Measurements from ENCODE around the gene TBC1D4. TPM values are rescaled to one million over a fixed set of nuclear protein-coding genes. Genes with fewer than 3 reads are reported as not detected.

TBC1D4 gene
- total RNA-seq, 1 experiment from 2014 or later: 5.5 TPM

DNA sequence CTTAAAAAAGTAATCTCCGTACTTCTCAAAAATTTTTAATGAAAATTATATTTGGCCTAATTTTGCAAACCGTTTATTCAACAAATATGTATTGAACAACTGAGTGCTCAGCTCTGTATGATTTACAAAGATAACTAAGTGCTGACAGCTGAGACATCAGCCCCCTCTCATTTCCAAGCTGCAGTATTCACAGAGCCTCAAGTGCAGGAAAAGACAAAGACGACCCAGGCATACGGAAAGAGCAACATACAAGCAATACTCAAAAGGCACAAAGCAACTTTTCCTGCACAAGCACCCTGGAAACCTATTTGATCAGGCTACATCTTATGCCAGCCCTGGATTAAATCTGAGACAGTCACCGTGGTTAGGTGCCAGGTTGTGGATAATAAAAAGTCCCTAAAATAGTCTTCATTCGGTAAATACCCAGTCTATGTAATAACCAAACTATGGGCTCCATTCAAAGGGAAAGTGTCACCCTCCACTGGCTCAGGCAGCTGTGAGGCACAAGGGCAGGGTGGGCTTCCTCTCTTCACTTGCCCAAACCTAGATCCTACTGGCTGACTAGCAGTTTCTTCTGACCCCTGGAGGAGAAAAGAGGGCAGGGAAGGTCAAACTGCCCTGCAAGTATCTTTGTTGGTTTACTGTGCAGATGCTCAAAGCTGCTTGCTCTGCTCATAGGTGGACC is 65.5 kb downstream of the TBC1D4 start:
- POLR2A ChIA-PET: no interaction called here
- BruUV-seq (replicated peaks): no TSS peak
- H3K9me3 ChIP-seq (ENCODE audit: control insufficient read depth, insufficient read depth, low read depth, low read length): no peaks in the 10 kb centered on the region
- CTCF ChIA-PET: no interaction called here
- TF ChIP-seq POLR2AphosphoS5 (IDR thresholded peaks at IDR 0.05; ENCODE audit: low read depth, low read length): no peak
- no peak for TF ChIP-seq SIN3A (IDR thresholded peaks at IDR 0.05; ENCODE audit: borderline replicate concordance, insufficient read depth, low read depth, low read length)
- TF ChIP-seq, protein P1, sequence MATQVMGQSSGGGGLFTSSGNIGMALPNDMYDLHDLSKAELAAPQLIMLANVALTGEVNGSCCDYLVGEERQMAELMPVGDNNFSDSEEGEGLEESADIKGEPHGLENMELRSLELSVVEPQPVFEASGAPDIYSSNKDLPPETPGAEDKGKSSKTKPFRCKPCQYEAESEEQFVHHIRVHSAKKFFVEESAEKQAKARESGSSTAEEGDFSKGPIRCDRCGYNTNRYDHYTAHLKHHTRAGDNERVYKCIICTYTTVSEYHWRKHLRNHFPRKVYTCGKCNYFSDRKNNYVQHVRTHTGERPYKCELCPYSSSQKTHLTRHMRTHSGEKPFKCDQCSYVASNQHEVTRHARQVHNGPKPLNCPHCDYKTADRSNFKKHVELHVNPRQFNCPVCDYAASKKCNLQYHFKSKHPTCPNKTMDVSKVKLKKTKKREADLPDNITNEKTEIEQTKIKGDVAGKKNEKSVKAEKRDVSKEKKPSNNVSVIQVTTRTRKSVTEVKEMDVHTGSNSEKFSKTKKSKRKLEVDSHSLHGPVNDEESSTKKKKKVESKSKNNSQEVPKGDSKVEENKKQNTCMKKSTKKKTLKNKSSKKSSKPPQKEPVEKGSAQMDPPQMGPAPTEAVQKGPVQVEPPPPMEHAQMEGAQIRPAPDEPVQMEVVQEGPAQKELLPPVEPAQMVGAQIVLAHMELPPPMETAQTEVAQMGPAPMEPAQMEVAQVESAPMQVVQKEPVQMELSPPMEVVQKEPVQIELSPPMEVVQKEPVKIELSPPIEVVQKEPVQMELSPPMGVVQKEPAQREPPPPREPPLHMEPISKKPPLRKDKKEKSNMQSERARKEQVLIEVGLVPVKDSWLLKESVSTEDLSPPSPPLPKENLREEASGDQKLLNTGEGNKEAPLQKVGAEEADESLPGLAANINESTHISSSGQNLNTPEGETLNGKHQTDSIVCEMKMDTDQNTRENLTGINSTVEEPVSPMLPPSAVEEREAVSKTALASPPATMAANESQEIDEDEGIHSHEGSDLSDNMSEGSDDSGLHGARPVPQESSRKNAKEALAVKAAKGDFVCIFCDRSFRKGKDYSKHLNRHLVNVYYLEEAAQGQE (IDR thresholded peaks at IDR 0.05; ENCODE audit: insufficient read depth in 1 of 2, low read depth in 2 of 2, low read length in 1 of 2): no peak
- TF ChIP-seq, protein P2, sequence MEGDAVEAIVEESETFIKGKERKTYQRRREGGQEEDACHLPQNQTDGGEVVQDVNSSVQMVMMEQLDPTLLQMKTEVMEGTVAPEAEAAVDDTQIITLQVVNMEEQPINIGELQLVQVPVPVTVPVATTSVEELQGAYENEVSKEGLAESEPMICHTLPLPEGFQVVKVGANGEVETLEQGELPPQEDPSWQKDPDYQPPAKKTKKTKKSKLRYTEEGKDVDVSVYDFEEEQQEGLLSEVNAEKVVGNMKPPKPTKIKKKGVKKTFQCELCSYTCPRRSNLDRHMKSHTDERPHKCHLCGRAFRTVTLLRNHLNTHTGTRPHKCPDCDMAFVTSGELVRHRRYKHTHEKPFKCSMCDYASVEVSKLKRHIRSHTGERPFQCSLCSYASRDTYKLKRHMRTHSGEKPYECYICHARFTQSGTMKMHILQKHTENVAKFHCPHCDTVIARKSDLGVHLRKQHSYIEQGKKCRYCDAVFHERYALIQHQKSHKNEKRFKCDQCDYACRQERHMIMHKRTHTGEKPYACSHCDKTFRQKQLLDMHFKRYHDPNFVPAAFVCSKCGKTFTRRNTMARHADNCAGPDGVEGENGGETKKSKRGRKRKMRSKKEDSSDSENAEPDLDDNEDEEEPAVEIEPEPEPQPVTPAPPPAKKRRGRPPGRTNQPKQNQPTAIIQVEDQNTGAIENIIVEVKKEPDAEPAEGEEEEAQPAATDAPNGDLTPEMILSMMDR (IDR thresholded peaks at IDR 0.05): no peak
- no peak for TF ChIP-seq TCF7L2 (IDR thresholded peaks at IDR 0.05; ENCODE audit: low read depth, low read length)
- peaks cover 3% of the 10 kb centered on the region; the same call in 1 of the 2 replicates for H3K4me1 ChIP-seq (ENCODE audit: control insufficient read depth, insufficient read depth, low read length)
- intact Hi-C loops (cut with micrococcal nuclease; ENCODE audit: unreplicated experiment): no loop called here
- ATAC-seq: no peak
- DNase-seq (ENCODE audit: low read depth, low spot score): no peak
- in situ Hi-C loops (cut with HindIII; ENCODE audit: low pct_unique_long_range_greater_than_20kb, low sequenced_read_pairs): no loop called here
- no peaks in the 10 kb centered on the region for H3K36me3 ChIP-seq (ENCODE audit: control insufficient read depth, insufficient read depth, low read length)
- H3K27ac ChIP-seq (ENCODE audit: low read length): no peak overlapping the region
- H3K27me3 ChIP-seq (ENCODE audit: control insufficient read depth, insufficient read depth, low read length): no peaks in the 10 kb centered on the region
- no peak overlapping the region for H3K4me3 ChIP-seq (ENCODE audit: low read depth in 2 of 2, low read length in 2 of 2)

DNA sequence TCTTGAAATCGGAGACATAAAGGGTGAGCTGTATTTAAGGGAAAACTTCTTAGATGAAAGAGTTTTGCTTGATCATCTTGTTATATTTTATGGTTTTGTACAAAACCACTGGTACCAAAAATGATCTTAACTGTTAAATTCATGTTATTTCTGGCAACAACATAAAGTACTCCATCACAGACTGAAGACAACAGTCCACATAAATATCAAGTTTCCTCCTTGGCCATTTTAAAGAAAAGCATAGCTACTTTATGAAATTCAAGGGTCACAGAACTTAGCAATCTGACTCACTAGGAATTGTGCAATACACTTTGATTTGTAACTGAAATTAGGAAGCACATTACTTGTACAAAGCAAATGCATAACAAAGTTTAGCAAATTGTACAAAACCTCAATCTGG is 66.3 kb downstream of the TBC1D4 start:
- CTCF ChIA-PET: no interaction called here
- no peaks in the 10 kb centered on the region for H3K36me3 ChIP-seq (ENCODE audit: control insufficient read depth, insufficient read depth, low read length)
- no peak overlapping the region for H3K4me3 ChIP-seq (ENCODE audit: low read depth in 2 of 2, low read length in 2 of 2)
- H3K4me1 ChIP-seq (ENCODE audit: control insufficient read depth, insufficient read depth, low read length): peaks cover 3% of the 10 kb centered on the region; the same call in 1 of the 2 replicates
- no peaks in the 10 kb centered on the region for H3K27me3 ChIP-seq (ENCODE audit: control insufficient read depth, insufficient read depth, low read length)
- ATAC-seq (no peak), DNase-seq (ENCODE audit: low read depth, low spot score) (no peak)
- POLR2A ChIA-PET: no interaction called here
- H3K27ac ChIP-seq (ENCODE audit: low read length): no peak overlapping the region
- in situ Hi-C loops (cut with HindIII; ENCODE audit: low pct_unique_long_range_greater_than_20kb, low sequenced_read_pairs): no loop called here
- TF ChIP-seq TCF7L2 (IDR thresholded peaks at IDR 0.05; ENCODE audit: low read depth, low read length) (no peak), SIN3A (IDR thresholded peaks at IDR 0.05; ENCODE audit: borderline replicate concordance, insufficient read depth, low read depth, low read length) (no peak), POLR2AphosphoS5 (IDR thresholded peaks at IDR 0.05; ENCODE audit: low read depth, low read length) (no peak)
- TF ChIP-seq, protein P2 (IDR thresholded peaks at IDR 0.05): no peak
- TF ChIP-seq, protein P1 (IDR thresholded peaks at IDR 0.05; ENCODE audit: insufficient read depth in 1 of 2, low read depth in 2 of 2, low read length in 1 of 2): no peak
- intact Hi-C loops (cut with micrococcal nuclease; ENCODE audit: unreplicated experiment): no loop called here
- no peaks in the 10 kb centered on the region for H3K9me3 ChIP-seq (ENCODE audit: control insufficient read depth, insufficient read depth, low read depth, low read length)
- BruUV-seq (replicated peaks): no TSS peak

Measured in Panc1 (cell line).